ENCODE results near the gene IQGAP3.

DNA sequence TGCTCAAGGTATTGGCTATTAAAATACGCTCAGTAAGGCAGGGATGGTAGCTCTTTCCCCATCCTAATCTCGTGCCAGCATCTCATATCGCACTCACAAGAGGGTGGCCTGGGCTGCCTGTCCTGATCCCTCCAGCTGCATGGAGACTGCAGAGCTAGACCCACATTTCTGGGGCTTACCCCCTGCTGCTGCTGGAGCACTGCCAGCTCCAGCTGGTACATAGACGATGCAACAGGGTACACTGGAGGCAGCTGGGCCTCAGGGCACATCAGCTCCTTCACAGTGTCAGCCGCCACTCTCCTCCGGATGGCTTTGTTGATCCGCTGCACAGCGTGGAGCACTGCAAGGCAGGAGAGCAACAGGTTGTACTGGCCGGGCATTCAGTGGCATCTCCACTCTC lies 16.0 kb downstream of the IQGAP3 start:
- TF ChIP-seq TAF1 (IDR thresholded peaks at IDR 0.05; ENCODE audit: borderline replicate concordance, low read depth, low read length) (no peak), POLR2AphosphoS5 (IDR thresholded peaks at IDR 0.05; ENCODE audit: low read depth, low read length) (no peak), POLR2A (IDR thresholded peaks at IDR 0.05; ENCODE audit: low read depth, low read length) (no peak)

Data from GM12892 (cell line).